HCT116 (cell line): ENCODE data around the gene SELENOM. TPM values are rescaled to one million over a fixed set of nuclear protein-coding genes. Genes with fewer than 3 reads are reported as not detected.

Experiments used
- ATAC-seq: fragments of 200-7000 bp; cut with Tn5 transposase; 2 replicates; pipeline ENCODE4 v1.9.1; 2020; ENCODE audit warnings: mild to moderate bottlenecking, moderate library complexity
- BruUV-seq: library from RNA; stranded (reverse); fragments of 400-500 nt; replicated peaks from 2 replicates; lab custom pipeline; 2021; lab: Mats Ljungman, UMichigan
- CTCF ChIA-PET: fragments of 300-600 bp; sonication (Branson Sonifier 250); formaldehyde crosslinking; loops from one replicate; lab custom pipeline; 2021; ENCODE audit warnings: antibody characterized with exemption; lab: Charles Lee
- POLR2A ChIA-PET: fragments of 300-600, 350-600 bp; sonication (Branson Sonifier 250); formaldehyde crosslinking; loops from one replicate; lab custom pipeline; 2021; ENCODE audit warnings: antibody characterized with exemption; lab: Charles Lee
- RAD21 ChIA-PET, 2 experiments: fragments of 300-600 bp; sonication (Branson Sonifier 250); formaldehyde crosslinking; loops; one replicate each; lab custom pipeline; 2023; ENCODE audit warnings: low total read pairs in 2 of 2; ENCODE audit not compliant: uncharacterized antibody in 2 of 2, unreplicated experiment in 2 of 2, low non-redundant PET in 1 of 2; lab: Charles Lee
- DNase-seq: peaks from one replicate; pipeline ENCODE4 v3.0.0-alpha.2; 2010; ENCODE audit warnings: low read depth, low spot score
- H2AFZ ChIP-seq: fragments of 200-600 bp; shearing (Covaris generic), sonication (generic); 2 replicates; pipeline ENCODE4 v1.6.1; 2017; ENCODE audit warnings: low read depth, mixed run types, mixed read lengths, antibody characterized with exemption, low read length; ENCODE audit not compliant: poor library complexity, severe bottlenecking
- H3K27ac ChIP-seq: 2 replicates; pipeline ENCODE4 v1.5.1; 2012; ENCODE audit warnings: low read depth, low read length
- H3K27me3 ChIP-seq: fragments of 200-600 bp; sonication (generic); 2 replicates; pipeline ENCODE4 v1.6.1; 2016; ENCODE audit warnings: mixed run types, low read length, mixed read lengths; ENCODE audit not compliant: insufficient read depth
- H3K36me3 ChIP-seq, 2 experiments: fragments of 200-500 bp in 1 of 2; fragments of 200-600 bp in 1 of 2; sonication (Bioruptor generic) in 1 of 2; sonication (generic) in 1 of 2; 2 replicates each; pipeline versions ENCODE4 v1.5.1 to v1.6.1; 2014 to 2016; ENCODE audit warnings: low read length in 2 of 2, inconsistent platforms in 1 of 2, mixed read lengths in 1 of 2, mixed run types in 1 of 2; ENCODE audit not compliant: insufficient read depth in 2 of 2, control insufficient read depth in 1 of 2
- H3K4me1 ChIP-seq, 2 experiments: fragments of 200-600 bp in 1 of 2; sonication (generic) in 1 of 2; 2 replicates each; pipeline versions ENCODE4 v1.5.1 to v1.6.1; 2012 to 2017; ENCODE audit warnings: low read length in 2 of 2, inconsistent platforms in 1 of 2, mild to moderate bottlenecking in 1 of 2, mixed read lengths in 1 of 2, mixed run types in 1 of 2, moderate library complexity in 1 of 2; ENCODE audit not compliant: insufficient read depth in 2 of 2, control insufficient read depth in 1 of 2
- H3K4me2 ChIP-seq: fragments of 200-600 bp; sonication (generic); 2 replicates; pipeline ENCODE4 v1.6.1; 2017; ENCODE audit warnings: mixed run types, low read length, mixed read lengths
- H3K4me3 ChIP-seq, 2 experiments: fragments of 200-600 bp in 1 of 2; sonication (generic) in 1 of 2; replicated peaks in 1 of 2; 2 replicates each; pipeline ENCODE4 v1.5.1; 2011 to 2016; ENCODE audit warnings: low read length in 2 of 2, control low read depth in 1 of 2, low read depth in 1 of 2, mild to moderate bottlenecking in 1 of 2, mixed read lengths in 1 of 2, mixed run types in 1 of 2
- H3K79me2 ChIP-seq: fragments of 200-600 bp; sonication (generic); 2 replicates; pipeline ENCODE4 v1.6.1; 2017; ENCODE audit warnings: mild to moderate bottlenecking, mixed run types, low read length, moderate library complexity, mixed read lengths; ENCODE audit not compliant: insufficient read depth
- H3K9ac ChIP-seq: fragments of 200-600 bp; sonication (generic); 2 replicates; pipeline ENCODE4 v1.6.1; 2016; ENCODE audit warnings: low read length, mixed read lengths
- H3K9me2 ChIP-seq: fragments of 200-600 bp; sonication (generic), shearing (Covaris generic); 2 replicates; pipeline ENCODE4 v1.6.1; 2017; ENCODE audit warnings: mixed run types, mild to moderate bottlenecking, moderate library complexity; ENCODE audit not compliant: insufficient read depth
- H3K9me3 ChIP-seq, 2 experiments: fragments of 200-500 bp in 1 of 2; fragments of 200-600 bp in 1 of 2; sonication (Bioruptor generic) in 1 of 2; sonication (generic) in 1 of 2; 2 replicates each; pipeline ENCODE4 v1.6.1; 2014 to 2017; ENCODE audit warnings: low read length in 2 of 2, mixed read lengths in 2 of 2, inconsistent platforms in 1 of 2, low read depth in 1 of 2, mild to moderate bottlenecking in 1 of 2, mixed run types in 1 of 2, moderate library complexity in 1 of 2; ENCODE audit not compliant: control insufficient read depth in 1 of 2, insufficient read depth in 1 of 2
- H4K20me1 ChIP-seq: fragments of 200-600 bp; sonication (generic), shearing (Covaris generic); 2 replicates; pipeline ENCODE4 v1.6.1; 2017; ENCODE audit warnings: mixed run types, mild to moderate bottlenecking, moderate library complexity; ENCODE audit not compliant: insufficient read depth
- CBX3 ChIP-seq: IDR thresholded peaks from 2 replicates; pipeline ENCODE4 v1.6.1; 2012; ENCODE audit warnings: low read depth
- CEBPB ChIP-seq: IDR thresholded peaks from 2 replicates; pipeline ENCODE4 v1.6.1; 2012; ENCODE audit warnings: low read depth
- CTCF ChIP-seq, 3 experiments: fragments of 200-600 bp in 1 of 3; sonication (generic) in 1 of 3; IDR thresholded peaks in 2 of 3; conservative IDR thresholded peaks in 1 of 3; 2 replicates each; pipeline ENCODE4 v1.5.1; 2012 to 2017; ENCODE audit warnings: low read depth in 2 of 3, low read length in 2 of 3, antibody characterized with exemption in 1 of 3, borderline replicate concordance in 1 of 3, control low read depth in 1 of 3, mild to moderate bottlenecking in 1 of 3, mixed read lengths in 1 of 3, mixed run types in 1 of 3, moderate library complexity in 1 of 3; ENCODE audit not compliant: insufficient read depth in 1 of 3
- EGR1 ChIP-seq: IDR thresholded peaks from 2 replicates; pipeline ENCODE4 v1.6.1; 2012; ENCODE audit warnings: low read depth
- EZH2 ChIP-seq: fragments of 200-600 bp; sonication (generic); IDR thresholded peaks from 2 replicates; pipeline ENCODE4 v1.6.1; 2017; ENCODE audit warnings: antibody characterized with exemption, mixed run types
- EZH2phosphoT487 ChIP-seq: fragments of 200-600 bp; IDR thresholded peaks from 2 replicates; pipeline ENCODE4 v1.6.1; 2018; ENCODE audit warnings: antibody characterized with exemption, borderline replicate concordance
- FOSL1 ChIP-seq: IDR thresholded peaks from 2 replicates; pipeline ENCODE4 v1.6.1; 2012; ENCODE audit warnings: low read depth
- MAX ChIP-seq: IDR thresholded peaks from 2 replicates; pipeline ENCODE4 v1.6.1; 2012
- POLR2A ChIP-seq: IDR thresholded peaks from 2 replicates; pipeline ENCODE4 v1.7.0; 2011; ENCODE audit warnings: borderline replicate concordance; ENCODE audit not compliant: insufficient read depth, insufficient read length; ENCODE audit errors: extremely low read depth
- RAD21 ChIP-seq: IDR thresholded peaks from 2 replicates; pipeline ENCODE4 v1.6.1; 2012; ENCODE audit warnings: low read depth, mild to moderate bottlenecking
- SRF ChIP-seq: IDR thresholded peaks from 2 replicates; pipeline ENCODE4 v1.6.1; 2012; ENCODE audit warnings: low read depth
- intact Hi-C: fragments of 100-400 bp; cut with micrococcal nuclease; formaldehyde crosslinking; loops from 2 replicates; pipeline ENCODE4 v1.10.0; 2022
- total RNA-seq: library from RNA; stranded (reverse); gene quantifications from one replicate; pipeline ENCODE4 v1.2.1, GENCODE V29; 2021; ENCODE audit not compliant: unreplicated experiment
- TF ChIP-seq, protein P1 (sequence below): IDR thresholded peaks from 2 replicates; pipeline ENCODE4 v1.6.1; 2011; ENCODE audit warnings: mild to moderate bottlenecking, low read length, moderate library complexity; ENCODE audit not compliant: insufficient replicate concordance; ENCODE audit errors: extremely low read depth

The SELENOM gene
- total RNA-seq, 1 experiment from 2014 or later = 65.6 TPM

GRCh38 chr22:31127181-31127772 is 19.9 kb upstream of the SELENOM start:
- no peaks in the 10 kb centered on the region for H3K9me3 ChIP-seq
- TF ChIP-seq SRF = no peak
- TF ChIP-seq EZH2 = no peak
- no peak for TF ChIP-seq EGR1
- no peak for TF ChIP-seq FOSL1
- no peak for TF ChIP-seq EZH2phosphoT487
- TF ChIP-seq MAX = no peak
- no peak for TF ChIP-seq CTCF (IDR thresholded peaks at IDR 0.05 in 2 of 3, conservative IDR thresholded peaks at IDR 0.05 in 1 of 3; ENCODE audit: borderline replicate concordance in 1 of 3, insufficient read depth in 1 of 3, low read depth in 2 of 3, low read length in 2 of 3)
- TF ChIP-seq CBX3 = no peak
- TF ChIP-seq CEBPB = no peak
- TF ChIP-seq, protein P1, sequence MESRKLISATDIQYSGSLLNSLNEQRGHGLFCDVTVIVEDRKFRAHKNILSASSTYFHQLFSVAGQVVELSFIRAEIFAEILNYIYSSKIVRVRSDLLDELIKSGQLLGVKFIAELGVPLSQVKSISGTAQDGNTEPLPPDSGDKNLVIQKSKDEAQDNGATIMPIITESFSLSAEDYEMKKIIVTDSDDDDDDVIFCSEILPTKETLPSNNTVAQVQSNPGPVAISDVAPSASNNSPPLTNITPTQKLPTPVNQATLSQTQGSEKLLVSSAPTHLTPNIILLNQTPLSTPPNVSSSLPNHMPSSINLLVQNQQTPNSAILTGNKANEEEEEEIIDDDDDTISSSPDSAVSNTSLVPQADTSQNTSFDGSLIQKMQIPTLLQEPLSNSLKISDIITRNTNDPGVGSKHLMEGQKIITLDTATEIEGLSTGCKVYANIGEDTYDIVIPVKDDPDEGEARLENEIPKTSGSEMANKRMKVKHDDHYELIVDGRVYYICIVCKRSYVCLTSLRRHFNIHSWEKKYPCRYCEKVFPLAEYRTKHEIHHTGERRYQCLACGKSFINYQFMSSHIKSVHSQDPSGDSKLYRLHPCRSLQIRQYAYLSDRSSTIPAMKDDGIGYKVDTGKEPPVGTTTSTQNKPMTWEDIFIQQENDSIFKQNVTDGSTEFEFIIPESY = no peak
- no peak for TF ChIP-seq RAD21
- TF ChIP-seq POLR2A = no peak
- TF ChIP-seq, all 23 proteins: peak for 0
- no peak overlapping the region for H3K4me3 ChIP-seq
- no peaks in the 10 kb centered on the region for H3K27me3 ChIP-seq
- CTCF ChIA-PET = interaction anchor here (1.5 kb wide), 1 partner anchor 20 kb away, joined by 6 read pairs; the partner anchor contains the start of gene SELENOM
- RAD21 ChIA-PET = no interaction called here
- no peaks in the 10 kb centered on the region for H3K36me3 ChIP-seq
- H4K20me1 ChIP-seq = no peaks in the 10 kb centered on the region
- H3K27ac ChIP-seq = no peak overlapping the region
- BruUV-seq = no TSS peak
- POLR2A ChIA-PET = no interaction called here
- no peak overlapping the region for H3K4me2 ChIP-seq
- H3K4me1 ChIP-seq = peaks cover 8 to 22% of the 10 kb centered on the region in 2 experiments
- no peaks in the 10 kb centered on the region for H3K79me2 ChIP-seq
- no peak overlapping the region for H2AFZ ChIP-seq
- H3K9ac ChIP-seq = no peak overlapping the region
- ATAC-seq = no peak
- DNase-seq = no peak
- intact Hi-C loops = no loop called here
- H3K9me2 ChIP-seq = no peaks in the 10 kb centered on the region
